CD8-positive, alpha-beta memory T cell (primary cell): Measurements from ENCODE around the gene EIF2D. TPM values are rescaled to one million over a fixed set of nuclear protein-coding genes. Genes with fewer than 3 reads are reported as not detected.
"Not testable (repeated sequence)": the region's sequence is repeated elsewhere in the genome, so short reads cannot be mapped to it uniquely, and the experiment has no call there.

Experiments used
- CTCF ChIA-PET: fragments of 350-600 bp; sonication (Branson Sonifier 250); formaldehyde crosslinking; loops from one replicate; lab custom pipeline; 2021; ENCODE audit warnings: antibody characterized with exemption; lab: Charles Lee
- POLR2A ChIA-PET: fragments of 350-600 bp; sonication (Branson Sonifier 250); formaldehyde crosslinking; loops from one replicate; lab custom pipeline; 2021; ENCODE audit warnings: antibody characterized with exemption; lab: Charles Lee
- DNase-seq, 5 donors: peaks; one replicate each; pipeline versions ENCODE4 v3.0.0 to v3.0.0-alpha.2; 2020 to 2022; ENCODE audit warnings: mixed read lengths in 1 of 5
- H3K27ac ChIP-seq: one replicate; pipeline ENCODE4 v1.7.0; 2013; ENCODE audit warnings: low read depth, mild to moderate bottlenecking, low read length, moderate library complexity
- H3K27me3 ChIP-seq: 2 replicates; pipeline ENCODE4 v1.7.0; 2013; ENCODE audit warnings: low read length, mild to moderate bottlenecking; ENCODE audit not compliant: insufficient read depth, poor library complexity, severe bottlenecking
- H3K36me3 ChIP-seq: 2 replicates; pipeline ENCODE4 v1.7.0; 2013; ENCODE audit warnings: mild to moderate bottlenecking, low read length, moderate library complexity; ENCODE audit not compliant: insufficient read depth
- H3K4me1 ChIP-seq: 2 replicates; pipeline ENCODE4 v1.7.0; 2013; ENCODE audit warnings: mild to moderate bottlenecking, low read length, moderate library complexity; ENCODE audit not compliant: insufficient read depth
- H3K4me3 ChIP-seq: 2 replicates; pipeline ENCODE4 v1.7.0; 2013; ENCODE audit warnings: mild to moderate bottlenecking, low read length
- H3K9me3 ChIP-seq: 2 replicates; pipeline ENCODE4 v1.7.0; 2013; ENCODE audit warnings: mild to moderate bottlenecking, low read length
- H3K27ac Mint-ChIP-seq, 8 donors: one replicate each; pipeline ENCODE4 v1.8.0; 2020 to 2021; ENCODE audit warnings: mixed read lengths in 8 of 8, mild to moderate bottlenecking in 6 of 8, inconsistent platforms in 3 of 8, moderate library complexity in 3 of 8
- H3K27me3 Mint-ChIP-seq, 2 donors: one replicate each; pipeline ENCODE4 v1.8.0; 2020 to 2021; ENCODE audit warnings: mixed read lengths in 2 of 2, mild to moderate bottlenecking in 1 of 2, moderate library complexity in 1 of 2
- H3K36me3 Mint-ChIP-seq, 3 donors: one replicate each; pipeline ENCODE4 v1.8.0; 2020 to 2021; ENCODE audit warnings: mixed read lengths in 3 of 3, inconsistent platforms in 1 of 3, mild to moderate bottlenecking in 1 of 3
- H3K4me1 Mint-ChIP-seq, 3 donors: one replicate each; pipeline ENCODE4 v1.8.0; 2020 to 2021; ENCODE audit warnings: mixed read lengths in 3 of 3, inconsistent platforms in 1 of 3, mild to moderate bottlenecking in 1 of 3
- H3K4me3 Mint-ChIP-seq, 7 donors: one replicate each; pipeline ENCODE4 v1.8.0; 2020 to 2021; ENCODE audit warnings: mixed read lengths in 7 of 7, mild to moderate bottlenecking in 6 of 7, moderate library complexity in 4 of 7, inconsistent platforms in 2 of 7
- H3K9me3 Mint-ChIP-seq, 5 donors: one replicate each; pipeline ENCODE4 v1.8.0; 2020 to 2022; ENCODE audit warnings: mixed read lengths in 5 of 5, mild to moderate bottlenecking in 3 of 5, moderate library complexity in 2 of 5, inconsistent platforms in 1 of 5
- polyA plus RNA-seq: library from polyadenylated mRNA; unstranded; fragments of 300-500 nt; fragmentation: Illumina TruSeq; gene quantifications from one replicate; pipeline ENCODE4 v1.2.3, GENCODE V29; 2021
- total RNA-seq, 2 experiments: library from RNA; stranded (reverse); gene quantifications; one replicate each; pipeline ENCODE4 v1.2.3, GENCODE V29; 2021

The EIF2D gene
- total and polyA plus RNA-seq, 3 experiments from 2014 or later, result 35.3 to 88.7 (median 82.7) TPM

DNA sequence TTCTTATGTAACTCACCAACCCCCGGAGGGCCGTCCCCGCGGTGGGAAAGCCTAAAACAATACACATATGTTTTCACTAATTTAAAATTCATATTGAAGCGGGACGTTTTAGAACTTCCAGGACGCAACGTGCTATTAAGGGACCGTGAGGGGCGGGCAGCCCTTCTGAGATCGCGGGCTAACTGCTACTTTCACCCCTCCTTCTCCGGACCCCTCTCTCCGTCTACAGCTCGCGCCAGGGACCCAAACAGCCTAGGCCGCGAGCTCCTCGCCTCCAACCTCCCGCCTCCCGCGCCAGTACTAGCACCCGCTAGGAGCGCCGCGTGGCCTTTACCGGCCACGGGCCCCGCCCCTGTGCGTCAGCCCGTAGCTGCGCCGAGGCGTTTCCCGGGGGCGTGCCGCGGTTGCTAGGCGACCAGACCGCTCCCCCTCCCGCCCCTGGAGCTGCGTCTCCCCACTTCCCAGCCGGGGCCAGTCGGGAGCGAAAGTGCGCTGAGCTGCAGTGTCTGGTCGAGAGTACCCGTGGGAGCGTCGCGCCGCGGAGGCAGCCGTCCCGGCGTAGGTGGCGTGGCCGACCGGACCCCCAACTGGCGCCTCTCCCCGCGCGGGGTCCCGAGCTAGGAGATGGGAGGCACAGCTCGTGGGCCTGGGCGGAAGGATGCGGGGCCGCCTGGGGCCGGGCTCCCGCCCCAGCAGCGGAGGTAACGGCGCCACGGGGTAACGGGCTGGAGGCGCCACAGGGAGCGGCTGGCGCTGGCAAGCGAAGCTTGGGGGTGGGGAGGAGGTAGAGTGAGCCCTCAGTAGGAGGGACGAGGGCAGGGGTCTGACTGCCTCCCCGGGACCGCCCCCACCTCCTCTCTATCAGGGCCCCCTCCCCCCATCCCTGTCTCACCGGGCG lies 23.1 kb upstream of the EIF2D start, which contains the start of gene DYRK3:
Gene DYRK3 (plus strand): TSS at position 457 of the 898 bp plus-strand sequence. CDS start 168 bp downstream, at position 625.
- Histone ChIP-seq H3K9me3 (no peaks in the 10 kb centered on the region), H3K4me1 (peaks cover 13% of the 10 kb centered on the region), H3K27ac (peak within 1 kb of the TSS; percentile 59), H3K36me3 (no peaks in the 10 kb centered on the region), H3K4me3 (peak within 1 kb of the TSS; percentile 62), H3K27me3 (no peaks in the 10 kb centered on the region)
- ChIA-PET CTCF (interaction anchor here (0.7 to 8.4 kb wide), 33 partner anchors 9 to 369 kb away, joined by 3 to 108 read pairs (median 4); partner anchors contain the start of genes EIF2D and IKBKE), POLR2A (interaction anchor here (0.6 to 1.4 kb wide), 5 partner anchors 11 to 286 kb away, joined by 3 to 7 read pairs (median 3); partner anchors contain the start of genes EIF2D and FCMR)
- Mint-ChIP-seq H3K36me3 (no peaks in the 10 kb centered on the region), H3K4me1 (peaks cover 13 to 27% (median 18%) of the 10 kb centered on the region in 3 donors), H3K27me3 (peaks cover 10 to 13% of the 10 kb centered on the region in 2 donors), H3K4me3 (peak within 1 kb of the TSS; percentile 85 to 96 (median 89)), H3K27ac (peak within 1 kb of the TSS; percentile 61 to 95 (median 90)), H3K9me3 (no peaks in the 10 kb centered on the region)
- peak; percentile 84 to 94 (median 87) for DNase-seq

GRCh38 chr1:206634365-206635079 lies 22.3 kb upstream of the EIF2D start:
- DNase-seq, result peak; percentile 41 to 81 (median 72)
- Mint-ChIP-seq H3K9me3 (no peaks in the 10 kb centered on the region), H3K27me3 (peaks cover 10 to 19% of the 10 kb centered on the region in 2 donors), H3K36me3 (no peaks in the 10 kb centered on the region), H3K27ac (peak overlapping the region; percentile 48 to 95 (median 90)), H3K4me1 (peaks cover 13 to 27% (median 18%) of the 10 kb centered on the region in 3 donors), H3K4me3 (peak overlapping the region; percentile 85 to 96 (median 89))
- no peaks in the 10 kb centered on the region for H3K27me3 ChIP-seq
- ChIA-PET CTCF (interaction anchor here (0.9 to 8.4 kb wide), 26 partner anchors 9 to 370 kb away, joined by 3 to 108 read pairs (median 6); partner anchors contain the start of genes EIF2D and IKBKE), POLR2A (interaction anchor here (0.6 to 1.4 kb wide), 4 partner anchors 10 to 157 kb away, joined by 3 to 7 read pairs (median 3); partner anchors contain the start of gene EIF2D)
- H3K4me3 ChIP-seq, result peak overlapping the region; percentile 62
- no peaks in the 10 kb centered on the region for H3K9me3 ChIP-seq
- peak overlapping the region; percentile 49 for H3K27ac ChIP-seq
- H3K36me3 ChIP-seq, result no peaks in the 10 kb centered on the region
- H3K4me1 ChIP-seq, result peaks cover 13% of the 10 kb centered on the region

DNA sequence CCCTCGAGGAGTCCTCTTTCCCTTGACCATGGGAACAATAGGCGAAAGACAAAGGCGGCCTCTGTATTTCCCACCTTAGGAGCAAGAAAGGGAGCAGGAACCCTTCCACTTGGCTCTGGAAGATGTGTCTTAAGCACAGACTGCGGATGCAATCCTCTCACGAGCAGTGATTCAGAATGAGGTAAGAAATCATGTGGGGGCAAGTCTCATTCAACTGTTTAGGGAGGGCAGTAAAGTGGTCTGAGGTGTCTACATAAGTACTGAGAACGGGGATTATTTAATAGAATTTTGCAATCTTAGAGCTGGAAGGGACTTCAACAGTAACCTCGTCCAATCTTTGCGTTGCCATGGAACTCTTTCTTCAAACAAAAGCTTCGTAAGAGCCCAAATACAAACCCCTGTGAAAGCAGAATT lies 21.4 kb upstream of the EIF2D start:
- Mint-ChIP-seq H3K4me3 (peak overlapping the region in 3 of 7 donors; percentile 61 to 96 (median 85)), H3K27me3 (peaks cover 11 to 20% of the 10 kb centered on the region in 2 donors), H3K27ac (peak overlapping the region in 1 of 8 donors; percentile 6), H3K4me1 (peaks cover 13 to 27% (median 18%) of the 10 kb centered on the region in 3 donors), H3K36me3 (no peaks in the 10 kb centered on the region), H3K9me3 (no peaks in the 10 kb centered on the region)
- Histone ChIP-seq H3K36me3 (no peaks in the 10 kb centered on the region), H3K4me3 (no peak overlapping the region), H3K27ac (no peak overlapping the region), H3K9me3 (no peaks in the 10 kb centered on the region), H3K4me1 (peaks cover 13% of the 10 kb centered on the region), H3K27me3 (no peaks in the 10 kb centered on the region)
- CTCF ChIA-PET, result interaction anchor here (0.9 to 8.4 kb wide), 9 partner anchors 13 to 866 kb away, joined by 3 to 108 read pairs (median 5); no protein-coding TSS in a partner anchor
- POLR2A ChIA-PET, result no interaction called here
- DNase-seq, result no peak

- Histone ChIP-seq H3K36me3 (no peaks in the 10 kb centered on the region), H3K27ac (no peak overlapping the region), H3K27me3 (no peaks in the 10 kb centered on the region), H3K9me3 (no peaks in the 10 kb centered on the region), H3K4me1 (peaks cover 11% of the 10 kb centered on the region), H3K4me3 (no peak overlapping the region)
- Mint-ChIP-seq H3K27ac (no peak overlapping the region), H3K27me3 (peaks cover 24 to 25% of the 10 kb centered on the region in 2 donors), H3K36me3 (no peaks in the 10 kb centered on the region), H3K4me3 (no peak overlapping the region), H3K4me1 (peaks cover 11 to 17% (median 14%) of the 10 kb centered on the region in 3 donors), H3K9me3 (no peaks in the 10 kb centered on the region)
- ChIA-PET POLR2A (no interaction called here), CTCF (interaction anchor here (1.0 to 8.4 kb wide), 8 partner anchors 25 to 351 kb away, joined by 3 to 108 read pairs (median 3); no protein-coding TSS in a partner anchor)
- DNase-seq, result no peak
Measured at GRCh38 chr1:206631085-206631509, 18.8 kb upstream of the EIF2D start.

DNA sequence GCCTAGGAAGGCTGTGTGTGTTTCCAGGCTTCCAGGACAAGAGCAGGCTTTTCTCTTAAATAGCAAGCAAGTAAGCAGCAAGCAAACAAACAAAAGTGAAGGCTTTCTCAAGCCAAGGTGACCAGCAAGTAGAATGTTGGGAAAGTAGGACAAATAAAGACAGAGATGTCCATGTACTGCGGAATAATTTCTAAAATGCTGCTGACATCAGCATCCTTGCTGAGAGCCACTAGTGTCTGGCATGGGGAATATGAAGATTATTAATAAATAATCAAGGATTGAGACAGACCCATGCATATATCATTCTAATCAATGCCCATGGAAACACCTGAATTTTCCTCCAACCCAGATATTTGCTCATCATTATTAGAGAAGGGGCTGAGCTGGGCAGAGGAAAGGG lies 16.7 kb upstream of the EIF2D start:
- Mint-ChIP-seq H3K36me3 (no peaks in the 10 kb centered on the region), H3K4me1 (no peaks in the 10 kb centered on the region), H3K27me3 (peaks cover 22 to 33% of the 10 kb centered on the region in 2 donors), H3K27ac (no peak overlapping the region), H3K9me3 (no peaks in the 10 kb centered on the region), H3K4me3 (peak overlapping the region in 1 of 7 donors; percentile 2)
- H3K36me3 ChIP-seq, result no peaks in the 10 kb centered on the region
- H3K27ac ChIP-seq, result no peak overlapping the region
- DNase-seq, result no peak
- no peaks in the 10 kb centered on the region for H3K4me1 ChIP-seq
- H3K27me3 ChIP-seq, result no peaks in the 10 kb centered on the region
- H3K4me3 ChIP-seq, result no peak overlapping the region
- H3K9me3 ChIP-seq, result no peaks in the 10 kb centered on the region
- ChIA-PET CTCF (interaction anchor here (0.8 to 8.4 kb wide), 4 partner anchors 8 to 106 kb away, joined by 3 to 108 read pairs (median 5); no protein-coding TSS in a partner anchor), POLR2A (no interaction called here)

DNA sequence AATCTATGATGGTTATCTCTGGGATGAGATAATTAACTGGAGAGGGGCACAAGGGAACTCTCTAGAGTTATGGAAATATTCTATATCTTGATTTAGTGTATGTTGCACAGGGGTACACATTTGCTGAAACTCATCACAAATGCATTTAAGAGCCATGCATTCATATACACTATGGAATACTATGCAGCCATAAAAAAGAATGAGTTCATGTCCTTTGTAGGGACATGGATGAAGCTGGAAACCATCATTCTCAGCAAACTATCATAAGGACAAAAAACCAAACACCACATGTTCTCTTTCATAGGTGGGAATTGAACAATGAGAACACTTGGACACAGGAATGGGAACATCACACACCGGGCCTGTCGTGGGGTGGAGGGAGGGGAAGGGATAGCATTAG lies 14.1 kb upstream of the EIF2D start:
- H3K36me3 ChIP-seq, H3K9me3 Mint-ChIP-seq, H3K4me1 Mint-ChIP-seq, CTCF ChIA-PET, H3K27me3 ChIP-seq, H3K36me3 Mint-ChIP-seq, H3K27ac ChIP-seq, H3K4me1 ChIP-seq, H3K9me3 ChIP-seq, H3K27ac Mint-ChIP-seq, H3K4me3 ChIP-seq, POLR2A ChIA-PET, DNase-seq, H3K4me3 Mint-ChIP-seq: not testable (repeated sequence)
- H3K27me3 Mint-ChIP-seq, result peaks cover 16 to 23% of the 10 kb centered on the region in 2 donors

DNA sequence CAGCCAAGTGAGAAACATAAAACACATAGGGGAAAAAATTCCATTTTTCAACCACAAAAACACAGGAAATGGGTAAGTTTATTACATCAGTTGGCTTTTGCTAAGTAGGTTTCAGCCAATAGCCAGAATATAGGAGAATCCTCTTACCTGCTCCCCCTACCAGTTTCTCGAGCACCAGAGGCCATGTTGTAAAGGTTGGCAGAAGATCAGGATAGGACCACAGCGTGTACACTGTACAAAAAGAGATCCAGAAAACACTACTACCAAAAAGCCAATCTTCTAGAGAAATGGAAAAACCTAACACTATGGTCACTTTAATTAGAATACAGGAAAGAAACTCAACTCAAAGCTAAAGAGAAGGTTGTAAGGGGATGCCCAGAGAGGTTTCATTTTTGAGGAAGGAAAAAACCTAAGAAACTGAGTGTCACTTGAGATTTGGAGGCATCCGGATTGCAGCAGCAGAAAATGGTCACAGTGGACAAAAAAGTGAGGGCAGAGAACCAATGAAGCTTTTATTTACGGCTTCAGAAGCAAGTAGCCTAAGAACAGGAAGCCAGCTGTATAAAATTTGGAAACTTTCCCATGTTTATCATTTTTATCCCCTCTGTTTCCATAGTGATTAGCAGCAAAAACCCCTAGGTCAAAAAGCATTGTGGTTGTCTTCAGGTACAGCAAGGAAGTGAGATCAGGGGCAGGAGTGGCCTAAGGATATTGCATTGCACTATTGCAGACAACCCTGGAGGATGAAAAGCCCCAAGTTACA lies 2.9 kb downstream of the EIF2D start:
- ChIA-PET CTCF (interaction anchor here (0.6 to 3.7 kb wide), 9 partner anchors 9 to 64 kb away, joined by 3 to 24 read pairs (median 5); partner anchors contain the start of gene DYRK3), POLR2A (no interaction called here)
- Mint-ChIP-seq H3K27me3 (no peaks in the 10 kb centered on the region), H3K27ac (peak overlapping the region in 5 of 8 donors; percentile 50 to 74 (median 58)), H3K9me3 (no peaks in the 10 kb centered on the region), H3K4me3 (peak overlapping the region in 3 of 7 donors; percentile 28 to 67 (median 37)), H3K36me3 (peaks cover 0 to 62% (median 18%) of the 10 kb centered on the region in 3 donors), H3K4me1 (peaks cover 14 to 26% (median 21%) of the 10 kb centered on the region in 3 donors)
- H3K4me1 ChIP-seq, result peaks cover 9% of the 10 kb centered on the region
- no peaks in the 10 kb centered on the region for H3K9me3 ChIP-seq
- no peaks in the 10 kb centered on the region for H3K27me3 ChIP-seq
- no peak for DNase-seq
- no peak overlapping the region for H3K27ac ChIP-seq
- no peak overlapping the region for H3K4me3 ChIP-seq
- peaks cover 16% of the 10 kb centered on the region for H3K36me3 ChIP-seq
